Limb (tissue), 2 donors: ENCODE results near the gene RASSF10.
A peak's percentile ranks its signal among the peaks of the same experiment; 100 is the strongest.
"Not testable (repeated sequence)": the region's sequence is repeated elsewhere in the genome, so short reads cannot be mapped to it uniquely, and the experiment has no call there.

Experiments used
- DNase-seq, 2 donors: peaks; one replicate each; pipeline ENCODE4 v3.0.0-alpha.2; 2016; ENCODE audit errors: extremely low spot score in 2 of 2

RASSF10 gene

GRCh38 chr11:13023423-13023822, 14.3 kb downstream of the RASSF10 start:
- no peak for DNase-seq

GRCh38 chr11:13026722-13027121, 17.6 kb downstream of the RASSF10 start:
- DNase-seq: no peak

GRCh38 chr11:13028322-13028721, 19.2 kb downstream of the RASSF10 start:
- DNase-seq: no peak

DNA sequence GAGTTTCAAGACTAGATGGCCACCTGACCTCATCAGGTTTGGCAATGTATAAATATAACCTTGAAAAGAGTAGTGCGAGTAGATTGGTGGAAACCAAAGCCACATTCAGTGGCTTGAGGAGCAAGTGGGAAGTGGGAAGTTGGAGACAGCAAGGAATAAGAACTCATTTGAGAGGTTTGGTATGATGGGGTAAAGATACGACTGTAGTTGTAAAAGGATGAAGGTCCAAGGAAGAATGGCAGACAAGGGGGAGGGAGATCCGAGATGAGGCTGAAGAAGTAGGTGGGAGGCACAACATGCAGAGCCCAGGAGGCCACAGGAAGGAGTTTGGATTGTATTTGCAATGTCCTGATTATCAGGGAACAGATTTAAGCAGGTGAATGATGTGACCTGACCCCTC, 20.8 kb downstream of the RASSF10 start:
- DNase-seq: no peak

DNA sequence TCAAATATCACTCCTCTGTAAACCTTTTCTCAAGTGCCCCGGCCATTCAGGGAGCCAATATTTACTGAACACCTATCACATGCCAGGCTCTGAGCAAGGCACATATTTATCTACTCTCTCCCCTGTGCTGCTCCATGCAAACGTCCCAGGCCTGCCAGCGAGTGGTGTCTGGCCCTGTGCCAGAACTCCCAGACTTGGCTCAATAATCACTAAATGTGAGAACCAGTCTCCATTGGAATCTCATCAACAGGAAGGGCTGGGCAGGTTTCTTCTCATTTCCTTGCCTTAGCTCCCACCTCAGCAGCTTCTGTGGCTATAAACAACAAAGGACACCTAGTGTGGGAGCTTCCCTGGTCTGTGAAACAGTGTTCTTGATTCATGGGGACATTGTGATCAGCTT, 21.7 kb downstream of the RASSF10 start:
- DNase-seq: peak in 1 of 2 donors; percentile 47

- no peak for DNase-seq
Measured at GRCh38 chr11:13031349-13031748, 22.2 kb downstream of the RASSF10 start.

- no peak for DNase-seq
Measured at GRCh38 chr11:13033760-13034533, 24.8 kb downstream of the RASSF10 start.

DNA sequence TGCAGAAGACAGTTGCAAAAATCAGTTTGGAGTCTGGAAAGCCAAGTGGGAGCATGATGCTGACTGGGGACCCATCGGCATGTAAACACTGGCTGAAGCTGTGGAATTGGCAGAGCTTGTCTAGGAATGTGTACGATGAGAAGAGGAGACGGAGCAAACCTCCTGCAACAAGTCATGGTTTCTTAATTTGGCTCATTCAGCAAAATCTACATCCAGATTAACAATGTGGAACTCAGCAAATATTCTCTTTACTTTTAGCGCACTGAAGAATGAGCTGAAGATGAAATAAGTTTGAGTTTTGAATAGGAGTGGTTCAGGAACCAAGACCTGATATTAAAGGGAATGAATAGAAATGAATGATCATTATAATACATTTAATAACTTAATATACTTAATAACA, 26.6 kb downstream of the RASSF10 start:
- no peak for DNase-seq

DNA sequence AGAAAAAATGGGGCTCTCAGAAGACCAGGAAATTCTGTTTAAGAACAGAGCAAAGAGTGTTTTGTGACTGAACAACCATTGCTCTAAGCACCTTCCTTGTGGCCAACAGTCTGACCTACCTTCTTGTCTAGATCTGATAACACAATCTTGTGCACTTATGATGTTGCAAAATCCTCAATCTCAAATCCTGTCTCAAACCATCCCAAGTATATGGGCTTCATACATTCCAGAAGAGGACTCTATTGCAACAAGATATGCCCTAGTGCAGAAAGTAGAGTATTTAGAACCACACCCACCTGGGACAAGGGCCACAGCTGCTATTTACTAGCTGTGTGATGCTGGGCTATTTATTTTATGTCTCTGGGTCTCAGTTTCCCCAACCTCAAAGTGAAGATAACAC, 27.1 kb downstream of the RASSF10 start:
- no peak for DNase-seq

DNA sequence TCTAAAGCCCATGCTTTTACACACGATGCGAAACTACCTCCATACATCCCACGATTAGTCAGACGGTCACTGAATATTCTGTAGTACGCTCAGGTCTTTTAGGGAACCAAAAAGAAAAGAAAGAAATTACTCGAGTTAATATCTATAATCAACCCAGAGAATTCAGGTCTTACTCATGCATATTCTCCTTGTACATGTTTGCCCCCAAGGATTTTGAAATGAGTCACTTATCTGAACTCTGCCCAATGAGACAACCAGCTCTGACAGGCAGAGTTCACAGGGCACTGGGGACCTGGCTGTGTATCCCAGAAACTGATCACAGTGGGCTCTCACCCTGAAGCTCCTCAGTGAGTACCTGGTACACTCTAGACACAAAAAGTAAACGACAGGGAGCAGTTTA, 29.2 kb downstream of the RASSF10 start:
- DNase-seq: no peak

- DNase-seq: no peak
Measured at GRCh38 chr11:13039126-13039525, 30.0 kb downstream of the RASSF10 start.

DNA sequence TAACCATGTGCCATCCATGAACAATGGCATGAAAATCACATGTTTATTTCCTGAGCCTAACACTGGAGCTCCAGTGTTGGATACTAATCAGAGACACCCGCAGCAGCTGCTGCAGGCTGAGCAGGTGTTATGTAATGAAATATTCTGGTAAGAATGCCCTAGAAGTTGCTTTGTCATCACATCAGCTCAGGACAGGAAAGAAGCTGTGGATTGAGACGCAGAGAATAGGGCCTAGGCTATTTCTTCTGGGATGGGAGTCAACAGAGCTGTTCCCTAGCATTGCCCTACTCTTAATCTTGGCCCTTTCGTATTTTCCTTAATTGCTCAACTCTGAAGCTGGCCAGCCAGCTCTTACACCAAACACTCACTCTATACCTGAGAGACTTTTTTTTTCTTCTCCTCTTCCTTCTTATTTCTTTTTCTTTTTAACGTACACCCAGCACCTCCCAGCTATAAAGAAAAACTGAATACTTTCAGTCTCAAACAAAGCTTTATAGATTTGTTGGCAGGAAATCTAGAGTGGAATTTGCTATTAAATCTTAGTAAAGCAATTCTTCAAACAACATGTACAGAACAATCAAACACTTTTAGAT, 31.9 kb downstream of the RASSF10 start:
- DNase-seq: peak in 1 of 2 donors; percentile 21

DNA sequence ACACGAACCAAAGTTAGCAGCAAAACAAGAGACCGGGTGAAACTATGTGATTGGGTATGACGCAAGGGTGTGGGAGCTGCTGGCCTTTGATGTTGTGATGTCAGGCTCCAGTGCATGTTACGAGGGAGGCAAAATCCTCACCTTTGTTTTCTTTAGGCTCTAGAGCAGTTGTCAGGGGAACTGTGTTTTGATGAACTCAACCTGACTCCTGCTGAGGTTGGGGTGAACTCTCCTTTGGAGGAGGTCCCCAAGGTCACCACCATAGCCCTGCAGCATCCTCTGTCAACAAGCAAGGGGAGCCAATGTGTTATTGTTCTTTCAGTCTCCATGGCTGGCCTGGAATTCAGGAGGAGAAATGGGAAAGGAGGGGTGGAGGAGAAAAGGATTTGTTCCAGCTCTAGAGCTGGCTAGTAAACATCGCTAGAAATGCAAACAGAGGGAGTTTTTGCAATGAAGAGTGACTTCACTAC, 33.8 kb downstream of the RASSF10 start:
- no peak for DNase-seq

- no peak for DNase-seq
Measured at GRCh38 chr11:13043912-13044628, 35.0 kb downstream of the RASSF10 start.

DNA sequence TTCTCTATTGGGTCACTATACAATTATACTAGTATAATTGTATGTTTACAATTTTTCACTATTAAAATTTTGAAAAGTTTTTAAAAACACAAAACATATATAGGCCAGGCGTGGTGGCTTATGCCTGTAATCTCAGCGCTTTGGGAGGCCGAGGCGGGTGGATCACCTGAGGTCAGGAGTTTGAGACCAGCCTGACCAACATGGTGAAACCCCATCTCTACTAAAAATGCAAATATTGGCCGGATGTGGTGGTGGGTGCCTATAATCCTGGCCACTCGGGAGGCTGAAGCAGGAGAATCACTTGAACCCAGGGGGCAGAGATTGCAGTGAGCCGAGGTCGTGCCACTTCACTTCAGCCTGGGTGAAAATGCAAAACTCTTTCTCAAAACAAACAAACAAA, 36.0 kb downstream of the RASSF10 start:
- DNase-seq: not testable (repeated sequence)

DNA sequence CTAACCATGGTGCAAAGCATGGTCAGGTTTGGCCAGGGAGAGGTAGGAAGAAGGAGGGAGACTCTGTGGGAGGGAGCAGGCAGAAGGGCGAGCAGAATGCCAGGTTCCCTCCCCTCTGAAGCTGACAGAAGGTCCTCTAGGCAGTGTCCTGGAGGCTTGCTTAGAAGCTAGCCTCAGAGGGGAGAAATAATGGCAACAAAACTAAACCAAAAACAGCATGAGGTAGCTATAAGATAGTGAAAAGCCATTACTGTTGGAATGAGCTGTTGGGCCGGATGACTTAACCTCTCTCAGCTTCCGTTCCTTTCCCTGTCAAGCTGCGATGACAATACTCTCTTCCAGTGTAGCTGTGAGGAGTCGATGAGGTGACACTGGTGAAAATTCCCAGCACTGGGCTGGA, 36.6 kb downstream of the RASSF10 start:
- no peak for DNase-seq

DNA sequence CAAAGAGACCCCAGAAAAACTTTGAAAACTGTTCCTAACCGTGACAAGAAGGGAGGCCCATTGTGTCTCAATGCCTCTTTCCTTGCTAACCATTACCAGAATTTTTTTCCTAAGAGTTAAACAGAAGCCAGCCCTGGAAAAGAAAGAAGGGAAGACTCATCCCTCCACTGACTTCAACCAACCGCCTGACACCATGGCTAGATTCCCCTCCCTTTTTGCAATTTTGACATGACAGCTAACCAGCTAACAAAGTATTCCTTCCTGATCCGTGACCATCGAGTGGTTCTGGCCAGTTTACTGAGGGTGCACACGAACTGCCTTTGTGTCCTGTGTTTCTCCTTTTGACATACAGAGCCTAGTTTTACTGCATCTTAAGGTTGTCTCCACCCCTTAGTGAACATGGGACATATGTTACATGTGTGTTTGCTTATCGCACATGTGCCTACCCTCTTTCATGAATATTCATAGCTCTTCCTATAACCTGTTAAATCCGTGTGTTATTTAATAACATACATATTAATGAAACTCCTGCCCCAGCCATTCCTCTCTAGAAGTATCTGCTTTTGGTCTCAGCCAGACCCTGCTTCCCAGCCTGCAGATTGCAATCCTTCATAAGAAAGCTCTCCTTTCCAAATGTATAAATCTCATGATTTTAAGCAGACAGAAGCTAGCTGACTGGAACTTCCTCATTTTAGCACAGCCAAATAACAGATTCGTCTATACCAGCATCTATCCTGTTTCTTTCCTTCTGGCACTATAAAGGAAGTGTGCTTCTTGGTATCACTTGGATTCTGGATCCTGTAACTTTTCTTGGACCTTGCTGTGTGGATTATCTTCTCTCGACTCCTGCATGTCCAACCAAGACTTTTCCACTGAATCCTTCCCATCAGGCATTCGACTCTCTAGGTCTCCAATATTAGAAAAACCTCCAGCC, 37.8 kb downstream of the RASSF10 start:
- no peak for DNase-seq

DNA sequence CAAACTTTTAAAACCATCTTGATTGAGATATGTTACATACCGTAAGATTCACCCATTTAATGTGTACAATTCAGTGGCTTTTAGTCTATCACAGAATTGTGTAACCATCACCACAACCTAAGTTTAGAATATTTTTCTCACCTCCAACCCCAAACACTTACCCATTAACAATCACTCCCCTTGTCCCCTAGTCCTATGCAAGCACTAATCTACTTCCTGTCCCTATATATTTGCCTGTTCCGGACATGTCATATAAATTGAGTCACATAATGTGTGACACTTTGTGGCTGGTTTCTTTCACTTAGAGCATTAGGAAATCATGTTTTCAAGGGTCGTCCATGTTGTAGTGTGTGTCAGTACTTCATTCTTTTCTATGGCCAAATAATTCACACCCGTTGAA, 38.8 kb downstream of the RASSF10 start:
- DNase-seq: no peak

- no peak for DNase-seq
Measured at GRCh38 chr11:13051257-13051656, 42.1 kb downstream of the RASSF10 start.

DNA sequence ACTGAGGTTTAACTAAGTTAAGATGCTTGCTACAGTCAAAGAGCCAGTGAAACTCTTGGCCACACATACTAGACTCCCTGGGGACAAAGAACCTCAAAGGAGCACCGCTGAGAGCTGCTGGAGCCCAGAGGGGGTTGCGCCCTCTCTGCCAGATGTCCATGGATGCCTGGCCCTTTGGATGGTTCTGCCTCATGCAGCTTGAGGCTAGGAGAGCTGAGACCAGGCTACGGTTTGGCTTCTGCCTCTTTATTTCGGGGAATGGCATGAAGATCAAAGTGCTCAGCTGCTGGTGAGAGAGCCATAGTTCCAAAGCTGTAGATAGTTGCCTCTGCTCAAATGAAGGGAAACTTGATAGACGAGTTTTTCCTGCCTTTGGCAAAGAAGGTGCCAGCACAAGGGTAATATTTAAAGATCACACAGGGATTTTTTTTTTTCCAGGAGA, 43.0 kb downstream of the RASSF10 start:
- DNase-seq: no peak

- no peak for DNase-seq
Measured at GRCh38 chr11:13053255-13053917, 44.3 kb downstream of the RASSF10 start.
